HG03097 (cell line): Measurements from ENCODE around the gene SLC25A22.

Source experiments
- ATAC-seq: cut with Tn5 transposase; IDR thresholded peaks from one replicate; pipeline ENCODE4 v1.9.1; 2021; ENCODE audit not compliant: unreplicated experiment, low FRiP score

Gene SLC25A22

DNA sequence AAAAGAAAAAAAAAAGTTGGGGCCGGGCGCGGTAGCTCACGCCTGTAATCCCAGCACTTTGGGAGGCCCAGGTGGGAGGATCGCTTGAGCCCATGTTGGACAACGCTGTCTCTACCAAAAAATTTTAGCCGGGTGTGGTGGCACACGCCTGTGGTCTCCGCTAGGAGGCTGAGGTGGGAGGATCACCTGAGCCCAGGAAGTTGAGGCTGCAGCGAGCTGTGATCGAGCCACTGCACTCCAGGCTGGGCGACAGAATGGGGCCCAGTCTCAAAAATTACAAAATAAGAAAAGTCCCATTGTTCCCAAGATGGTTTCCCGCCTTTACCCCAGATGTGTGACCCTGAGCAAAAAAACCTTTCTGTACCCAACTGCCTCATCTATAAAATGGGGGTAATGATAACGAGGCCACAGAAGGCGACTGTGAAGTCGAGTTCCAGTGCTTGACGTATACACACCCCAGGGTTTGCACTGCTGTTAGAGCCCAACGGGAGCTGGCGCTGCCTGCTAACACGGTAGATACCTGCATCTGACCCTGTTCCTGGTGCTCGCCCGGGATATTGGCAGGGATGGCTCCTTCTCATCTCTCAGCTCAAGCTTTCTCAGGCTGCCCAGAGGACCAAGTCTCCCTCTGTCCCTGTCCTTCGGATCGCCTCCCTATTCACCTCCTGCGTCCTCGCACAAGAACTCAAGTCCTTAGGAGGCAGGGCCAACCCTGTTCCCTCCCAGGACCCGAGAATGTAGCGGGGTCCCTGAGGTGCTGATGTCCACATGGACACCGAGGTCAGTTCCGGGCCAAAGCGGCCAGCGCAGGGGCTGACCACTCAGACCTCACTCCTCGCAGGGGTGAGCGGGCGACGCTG lies 10.6 kb upstream of the SLC25A22 start:
- no peak for ATAC-seq

DNA sequence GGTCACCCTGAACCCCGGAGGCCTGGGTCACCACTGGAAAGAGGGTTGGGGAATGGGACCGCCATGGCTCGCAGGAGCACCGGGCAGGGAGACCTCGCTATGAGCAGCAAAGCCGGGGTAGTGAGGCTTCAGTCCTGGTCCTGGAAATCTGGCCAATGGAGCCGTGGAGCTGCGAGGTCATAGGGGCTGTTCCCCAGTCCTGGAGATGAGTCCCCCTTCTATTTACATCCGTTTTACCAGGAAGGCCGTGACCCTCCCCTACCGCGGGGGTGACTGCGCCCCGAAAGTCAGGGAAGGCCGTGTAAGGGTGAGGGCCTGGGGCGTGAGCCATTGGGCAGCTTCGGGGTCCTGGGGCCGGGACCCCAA lies 6.5 kb upstream of the SLC25A22 start:
- no peak for ATAC-seq

DNA sequence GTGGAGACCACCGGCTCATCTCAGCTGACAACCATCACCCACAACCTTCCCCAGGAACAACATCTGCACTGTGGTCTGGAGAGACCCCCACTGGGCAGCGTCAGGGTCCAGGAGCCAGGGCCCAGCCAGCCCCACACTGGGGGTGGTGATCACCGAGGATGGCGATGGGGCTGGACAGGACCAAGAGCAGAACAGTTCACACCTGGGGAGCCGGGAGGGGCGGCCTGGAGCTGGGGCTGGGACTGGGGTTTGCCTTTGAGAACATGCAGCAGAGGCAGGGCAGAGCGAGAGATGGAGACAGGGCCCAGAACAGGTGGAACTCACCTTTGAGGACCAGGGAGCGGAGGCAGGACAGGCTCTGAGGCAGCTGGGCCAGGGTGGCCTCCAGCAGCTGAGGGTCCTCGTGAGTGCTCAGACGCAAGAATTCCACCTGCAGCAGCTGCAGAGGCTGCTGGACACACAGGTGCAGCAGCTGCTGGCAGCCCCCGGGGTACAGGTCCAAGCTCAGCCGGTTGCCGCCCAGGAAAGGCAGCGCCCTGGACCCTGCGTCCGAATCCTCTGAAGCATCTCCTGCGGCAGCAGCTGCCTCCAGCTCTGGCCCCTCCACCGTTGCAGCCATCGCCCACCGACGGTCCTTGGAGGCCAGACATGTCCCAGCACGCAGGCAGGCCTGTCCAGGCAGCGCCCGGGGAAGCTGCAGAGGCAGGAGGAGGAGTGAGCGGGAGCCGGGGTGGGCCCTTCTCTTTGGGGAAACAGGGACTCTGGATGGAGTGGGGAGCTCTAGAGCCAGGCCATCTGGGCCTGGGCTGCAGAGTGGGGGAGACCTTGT lies 5.9 kb upstream of the SLC25A22 start:
- no peak for ATAC-seq

DNA sequence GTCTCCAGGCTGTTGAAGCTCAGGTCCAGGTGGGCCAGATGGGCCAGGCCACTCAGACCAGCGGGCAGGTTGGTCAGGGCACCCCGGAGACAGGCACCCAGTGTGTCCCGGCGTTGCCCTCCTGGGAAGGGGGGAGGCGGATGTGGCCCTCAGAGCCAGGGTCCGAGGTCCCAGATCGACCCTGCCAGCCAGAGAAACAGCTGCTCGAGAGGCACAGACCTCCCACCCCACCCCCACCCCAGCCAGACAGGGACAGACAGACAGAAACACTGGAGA lies 5.3 kb upstream of the SLC25A22 start:
- no peak for ATAC-seq

DNA sequence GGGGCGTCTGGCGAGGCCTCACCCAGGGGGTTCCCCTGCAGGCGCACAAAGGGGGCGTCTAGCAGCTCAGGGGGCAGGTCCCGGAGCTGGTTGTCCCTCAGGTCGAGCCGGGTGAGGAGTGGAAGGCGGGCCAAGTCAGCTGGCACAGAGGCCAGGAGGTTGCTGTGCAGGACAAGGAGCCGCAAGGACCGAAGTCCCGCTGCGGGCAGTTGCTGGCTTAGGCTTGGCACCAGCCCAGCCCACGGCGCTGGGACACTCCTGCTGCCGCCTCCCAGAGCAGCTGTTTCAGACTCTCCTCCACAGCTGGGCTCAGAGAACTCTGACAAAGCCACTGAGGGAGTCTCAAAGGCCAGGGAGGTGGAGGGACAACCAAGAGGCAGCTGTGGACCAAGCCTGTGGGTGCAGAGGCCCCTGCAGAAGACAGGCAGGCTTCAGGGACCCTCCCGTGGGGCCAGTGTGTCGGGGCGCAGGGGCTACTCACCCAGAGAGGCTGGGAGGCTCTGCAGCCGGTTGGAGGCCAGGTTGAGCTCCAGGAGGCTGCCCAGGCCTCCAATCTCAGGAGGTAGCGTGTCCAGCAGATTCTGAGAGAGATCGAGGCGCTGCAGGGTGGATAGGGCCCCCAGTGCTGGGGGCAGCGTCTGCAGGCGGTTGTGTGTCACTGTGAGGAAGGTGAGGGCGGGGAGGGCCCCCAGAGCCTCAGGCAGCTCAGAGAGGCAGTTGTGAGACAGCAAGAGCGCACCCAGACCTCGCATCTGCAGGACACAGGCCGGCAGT lies 4.8 kb upstream of the SLC25A22 start:
- no peak for ATAC-seq

DNA sequence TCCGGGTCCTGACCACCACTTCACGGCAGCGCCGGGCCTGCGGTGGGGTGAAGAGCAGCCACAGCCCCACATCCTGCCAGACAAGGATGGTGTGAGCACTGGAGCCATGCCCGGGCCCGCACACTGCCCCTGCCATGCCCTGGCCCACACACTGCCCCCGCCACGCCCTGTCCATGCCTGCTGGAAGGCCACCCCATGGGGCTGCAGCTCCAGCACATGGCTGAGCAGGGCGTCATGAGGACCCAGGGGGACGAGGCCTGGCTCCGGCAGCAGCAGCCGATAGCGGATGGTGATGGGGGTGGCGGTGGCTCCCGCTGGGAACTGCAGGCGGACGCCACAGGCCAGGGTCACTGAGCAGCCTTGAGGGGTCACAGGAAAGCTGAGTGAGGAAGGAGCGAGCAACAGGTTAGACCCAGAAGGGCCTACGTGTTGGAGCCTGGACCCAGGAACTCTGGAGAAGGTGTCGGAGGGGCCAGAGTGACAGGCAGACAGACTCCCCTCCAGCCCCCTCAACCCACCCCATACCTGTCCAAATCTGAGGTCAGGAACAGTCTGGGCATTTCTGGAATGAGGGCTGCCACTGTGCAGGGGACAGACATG lies 4.0 kb upstream of the SLC25A22 start:
- ATAC-seq, result no peak

DNA sequence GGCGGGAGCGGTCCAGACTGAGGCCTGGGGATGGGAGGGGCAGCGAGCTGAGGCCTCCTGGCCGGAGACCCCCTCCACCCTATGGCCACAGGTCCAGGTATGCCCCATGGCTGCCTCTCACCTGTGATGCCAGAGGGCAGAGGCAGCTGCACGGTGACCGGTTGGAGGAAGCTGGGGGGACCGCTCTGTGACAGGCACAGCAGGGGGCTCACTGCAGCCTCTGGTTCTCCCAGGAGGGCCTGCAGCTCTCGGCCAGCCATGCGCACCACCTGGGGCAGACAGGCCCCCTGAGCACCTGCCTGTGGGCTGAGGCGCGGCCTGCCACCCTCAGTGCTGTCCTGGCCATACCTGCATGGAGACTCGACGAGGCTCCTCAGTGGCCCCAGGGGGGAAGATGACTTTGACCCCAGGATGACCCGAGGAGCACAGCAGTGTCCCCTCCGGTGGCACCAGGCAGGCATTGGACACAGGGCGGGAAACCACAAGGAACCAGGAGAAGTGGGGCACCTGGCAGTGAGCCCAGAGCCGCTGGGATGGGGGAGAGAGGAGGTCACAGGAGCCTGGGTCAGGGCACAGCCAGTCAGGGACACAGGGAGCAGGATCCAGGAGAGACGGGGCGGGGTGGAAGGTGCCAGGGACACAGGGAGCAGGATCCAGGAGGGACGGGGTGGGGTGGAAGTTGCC lies 3.2 kb upstream of the SLC25A22 start:
- no peak for ATAC-seq

DNA sequence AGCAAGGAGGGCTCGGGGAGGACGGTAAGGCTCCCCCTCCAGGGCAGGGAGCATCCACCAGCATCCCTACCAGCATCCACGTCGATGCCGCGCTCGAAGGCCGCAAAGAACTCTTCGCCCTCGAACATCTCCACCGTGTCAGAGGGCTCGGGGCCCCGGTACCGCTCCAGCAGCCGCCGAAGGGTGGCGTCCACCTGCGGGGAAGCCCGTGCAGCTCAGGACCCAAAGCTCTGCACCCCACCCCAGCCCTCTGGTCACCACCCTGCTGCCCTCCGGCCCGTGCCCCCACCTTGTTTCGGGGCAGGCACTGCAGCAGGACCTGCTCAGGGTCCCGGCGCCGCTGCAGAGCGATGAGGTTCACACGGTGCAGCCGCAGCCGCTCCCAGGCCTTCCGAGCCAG lies 2.4 kb upstream of the SLC25A22 start:
- ATAC-seq, result no peak

DNA sequence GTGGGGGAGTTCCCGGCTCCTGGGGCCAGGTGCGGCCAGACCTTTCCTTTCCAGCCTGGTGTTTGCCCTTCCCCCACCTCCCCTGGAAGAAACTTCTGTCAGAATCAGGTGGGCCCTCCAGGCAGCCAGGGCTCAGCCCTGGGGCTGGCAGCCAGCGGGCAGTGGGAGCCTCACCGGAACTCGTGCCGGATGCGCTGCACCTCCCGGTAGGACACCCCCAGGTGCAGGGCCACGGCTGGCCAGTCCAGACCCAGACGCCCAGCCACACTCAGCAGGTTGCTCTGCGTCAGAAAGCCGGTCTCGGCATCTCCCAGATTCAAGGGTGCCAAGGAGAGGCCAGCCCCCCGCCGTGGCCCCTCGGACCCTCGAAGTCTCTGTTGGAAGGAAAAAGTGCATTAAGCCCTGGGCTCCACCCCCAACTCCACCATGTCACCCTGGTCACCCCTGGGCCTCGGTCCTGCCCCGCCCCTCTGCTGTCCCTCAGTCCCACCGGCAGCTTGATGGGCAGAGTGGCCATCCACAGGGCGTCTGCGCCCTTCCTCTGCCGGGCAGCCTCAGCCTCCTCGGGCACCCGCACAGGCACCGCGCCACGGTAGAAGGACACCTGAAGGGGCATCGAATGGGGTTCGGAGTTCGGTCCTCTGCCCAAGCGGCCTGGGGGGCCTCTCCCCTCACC lies 1.7 kb upstream of the SLC25A22 start:
- ATAC-seq, result no peak

DNA sequence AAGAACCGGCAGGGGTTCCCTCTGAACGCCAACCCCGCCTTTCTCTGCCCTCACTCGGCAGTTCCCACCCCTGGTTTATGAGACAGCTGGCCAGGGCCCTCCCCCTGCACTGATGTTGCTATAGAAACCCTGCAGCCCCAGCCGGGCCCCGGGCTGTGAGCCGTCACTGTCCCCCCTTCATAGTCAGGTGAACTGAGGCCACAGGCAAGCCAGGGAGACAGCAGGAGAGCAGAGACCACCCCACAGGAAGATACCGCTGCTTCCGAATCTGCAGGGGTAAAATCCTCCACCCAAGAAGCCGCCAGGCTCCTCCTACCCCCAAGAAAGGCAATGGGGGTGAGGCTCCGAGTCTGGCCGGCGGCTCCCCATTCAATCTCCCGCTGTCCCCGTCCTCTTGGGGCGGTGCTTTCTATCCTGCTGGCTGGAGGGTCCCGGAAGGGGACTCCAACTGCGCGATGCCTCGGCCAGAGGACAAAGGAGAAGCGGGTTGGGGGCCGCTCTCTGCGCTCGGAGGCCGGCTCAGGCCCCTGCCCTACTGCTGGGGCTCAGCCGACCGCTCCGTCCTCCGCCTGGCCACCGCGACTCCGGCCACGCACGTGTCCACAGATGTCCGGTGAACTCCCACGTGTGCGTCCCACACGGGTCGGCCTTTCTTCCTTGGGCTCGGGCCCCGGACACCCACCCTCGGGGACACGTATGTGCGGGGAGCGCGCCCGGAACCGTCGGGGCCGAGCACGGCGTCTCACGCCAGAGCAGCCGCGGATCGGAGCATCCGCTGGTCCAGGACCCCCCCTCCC lies 587 bp downstream of the SLC25A22 start:
- ATAC-seq, result peak; percentile 27

DNA sequence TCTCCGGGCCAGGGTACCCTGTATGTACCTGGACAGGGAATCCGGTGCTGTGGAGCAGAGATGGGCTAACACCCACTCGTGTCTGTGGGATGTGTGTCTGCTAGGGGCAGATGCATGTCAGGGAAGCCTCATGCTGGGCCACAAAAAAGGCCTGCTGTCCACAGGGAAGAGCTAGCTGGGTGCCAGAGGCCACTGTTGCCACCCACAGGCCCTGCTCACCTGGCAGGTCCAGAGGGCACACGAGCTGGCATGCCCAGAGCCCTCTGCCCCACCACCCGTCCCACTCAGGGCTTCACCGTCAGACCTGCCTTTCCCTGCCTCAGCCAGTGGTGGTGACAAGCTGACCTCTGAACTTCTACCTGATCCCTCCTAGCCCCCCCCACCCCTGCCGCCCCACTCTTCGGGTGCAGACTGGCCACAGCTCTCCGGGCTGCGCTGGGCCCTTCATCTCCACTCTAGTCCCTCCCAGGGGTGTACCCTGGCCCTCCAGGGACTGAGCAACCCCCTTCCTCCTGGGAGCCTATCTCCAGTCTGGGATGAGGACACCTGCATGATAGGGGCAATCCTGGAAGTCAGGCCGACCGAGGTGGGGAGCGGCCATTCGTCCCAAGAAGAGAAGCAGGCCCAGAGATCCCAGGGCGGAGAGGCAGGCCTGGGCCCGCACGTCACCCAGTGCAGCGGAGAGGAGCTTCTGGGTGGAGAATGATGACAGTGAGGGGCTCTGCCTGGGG lies 1.4 kb downstream of the SLC25A22 start:
- no peak for ATAC-seq

DNA sequence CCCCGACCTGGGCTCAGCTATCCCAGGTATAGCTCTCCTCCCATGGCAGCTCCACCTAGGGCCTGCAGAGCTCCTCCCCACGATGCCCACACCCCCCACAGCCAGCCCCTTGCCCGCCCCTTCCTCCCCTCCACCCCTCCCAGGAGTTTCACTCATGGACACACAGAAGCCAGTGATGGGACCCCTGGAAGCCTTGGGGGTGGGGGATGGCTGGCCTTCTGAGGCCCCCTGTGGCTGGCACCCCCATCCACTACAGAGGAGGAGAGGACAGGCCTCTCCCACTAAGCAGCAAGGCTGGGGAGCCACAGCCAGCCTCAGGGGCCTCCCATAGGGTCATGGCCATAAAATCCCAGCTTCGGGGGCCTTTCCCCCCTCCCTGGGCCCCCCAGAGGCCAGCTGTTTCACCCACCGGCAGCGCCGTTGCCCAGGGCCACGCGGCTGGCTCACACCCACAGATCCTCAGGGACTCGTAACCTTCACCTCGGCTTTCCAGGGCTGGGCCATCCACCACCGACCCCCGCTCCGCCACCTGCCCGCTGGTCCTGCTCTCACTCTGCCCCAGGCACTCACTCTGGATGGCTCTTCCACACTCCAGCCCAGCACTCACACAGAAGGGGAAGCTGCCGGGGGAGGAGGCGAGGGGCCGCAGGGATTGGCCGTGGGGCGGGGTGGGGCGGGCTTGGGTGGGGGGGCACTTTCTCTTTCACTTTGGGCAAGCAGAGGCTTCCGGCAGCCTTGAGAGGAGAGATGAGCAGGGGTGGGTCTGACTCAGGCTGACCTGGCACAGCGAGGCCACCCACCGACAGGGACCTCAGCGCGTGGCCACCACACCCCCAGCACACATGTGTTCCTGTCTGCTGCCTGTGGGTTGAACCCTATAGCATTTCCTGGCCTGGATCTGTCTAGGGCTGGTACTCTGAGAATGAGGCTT lies 2.2 kb downstream of the SLC25A22 start:
- ATAC-seq, result no peak

DNA sequence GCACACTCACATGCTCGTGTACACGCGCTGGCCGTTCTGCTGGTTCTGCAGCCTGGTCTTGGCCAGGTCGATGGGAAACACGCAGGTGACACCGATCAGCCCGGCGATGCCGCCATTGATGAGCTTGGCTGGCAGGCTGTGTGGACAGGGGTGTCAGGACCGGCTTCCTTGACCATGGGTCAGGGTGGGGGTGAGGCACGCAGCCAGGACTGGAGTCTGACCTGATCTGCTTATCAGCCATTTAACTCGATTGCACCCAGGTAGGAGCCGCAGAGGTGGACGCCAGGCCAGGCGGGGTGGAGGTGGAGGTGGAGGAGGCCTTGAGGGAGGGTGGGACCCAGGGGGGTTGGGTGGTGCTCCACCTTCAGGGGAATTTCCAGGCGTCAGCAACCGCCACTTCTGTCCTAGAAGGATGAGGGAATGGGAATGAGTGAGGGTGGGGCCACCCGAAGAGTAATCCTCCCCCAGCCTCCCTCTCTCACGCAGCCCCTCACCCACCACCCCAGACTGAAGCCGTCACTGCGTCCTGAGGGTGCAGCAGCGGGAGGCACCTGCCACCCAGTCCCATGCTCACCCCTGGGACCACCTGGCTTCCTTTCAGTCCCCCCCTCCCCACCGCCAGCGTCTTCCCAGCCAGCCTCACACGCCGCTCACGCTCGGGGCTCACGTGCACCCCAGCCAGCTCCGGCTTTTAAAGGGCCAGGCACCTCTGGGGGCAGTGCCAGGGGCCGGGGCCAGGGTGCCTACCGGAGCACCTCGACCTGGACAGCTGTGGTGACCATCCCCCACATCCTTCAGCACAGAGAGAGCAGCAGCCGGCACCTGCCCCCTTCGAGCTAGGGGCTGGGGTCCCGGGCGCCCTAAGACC lies 3.1 kb downstream of the SLC25A22 start:
- ATAC-seq, result no peak

DNA sequence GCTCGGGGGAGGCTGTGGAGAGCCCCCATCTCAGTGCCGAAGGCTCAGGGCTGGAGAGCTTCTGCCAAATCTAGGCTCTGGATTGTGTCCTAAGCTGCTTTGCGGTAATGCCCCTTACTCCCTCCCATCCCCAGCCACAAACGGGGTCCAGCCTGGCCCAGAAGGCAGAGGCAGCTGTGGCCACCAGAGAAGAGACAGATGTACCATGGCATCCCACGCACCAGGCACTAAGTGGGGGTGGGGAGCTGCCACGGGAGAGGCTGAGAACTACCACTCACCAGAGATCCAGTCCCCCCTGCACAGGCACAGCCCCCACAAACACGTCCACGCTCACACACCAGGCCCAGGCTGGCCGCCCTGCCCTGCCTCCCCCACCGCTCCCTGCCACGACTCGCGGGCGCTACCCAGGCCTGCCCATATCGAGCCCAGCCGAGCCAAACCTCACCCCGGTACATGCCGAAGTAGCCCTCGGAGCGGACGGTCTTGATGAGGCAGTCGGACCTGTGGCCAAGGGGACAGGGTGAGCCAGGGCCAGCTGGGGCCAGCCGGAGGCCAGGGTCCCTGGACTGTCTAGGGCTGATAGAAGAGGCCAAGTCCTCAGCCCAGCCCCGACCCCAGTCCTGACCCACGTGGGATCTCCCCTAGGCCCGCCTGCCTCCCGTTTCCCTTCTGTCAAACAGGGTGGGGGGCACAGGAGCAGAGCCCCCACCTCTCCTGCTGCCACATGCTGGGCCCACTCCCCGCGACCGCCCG lies 3.9 kb downstream of the SLC25A22 start:
- ATAC-seq, result no peak

DNA sequence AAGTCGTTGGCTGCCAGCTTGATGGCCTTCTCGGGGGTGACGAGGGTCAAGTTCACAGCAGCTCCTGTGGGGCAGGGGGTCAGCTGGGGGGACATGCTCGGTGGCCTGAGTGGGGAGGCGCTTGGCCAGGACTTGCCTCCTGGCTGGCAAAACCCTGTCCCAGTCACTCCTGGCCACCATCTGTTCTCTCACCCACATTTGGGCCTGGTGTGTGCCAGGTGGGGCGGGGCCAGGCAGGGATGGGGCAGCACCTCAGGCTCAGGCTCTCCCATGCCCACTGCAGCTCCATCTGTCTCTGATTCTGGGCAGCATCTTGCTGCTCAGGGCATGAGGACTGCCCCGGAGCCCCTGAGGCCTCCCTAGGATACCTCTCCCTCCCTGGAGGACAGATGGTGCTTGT lies 4.5 kb downstream of the SLC25A22 start:
- ATAC-seq, result no peak

DNA sequence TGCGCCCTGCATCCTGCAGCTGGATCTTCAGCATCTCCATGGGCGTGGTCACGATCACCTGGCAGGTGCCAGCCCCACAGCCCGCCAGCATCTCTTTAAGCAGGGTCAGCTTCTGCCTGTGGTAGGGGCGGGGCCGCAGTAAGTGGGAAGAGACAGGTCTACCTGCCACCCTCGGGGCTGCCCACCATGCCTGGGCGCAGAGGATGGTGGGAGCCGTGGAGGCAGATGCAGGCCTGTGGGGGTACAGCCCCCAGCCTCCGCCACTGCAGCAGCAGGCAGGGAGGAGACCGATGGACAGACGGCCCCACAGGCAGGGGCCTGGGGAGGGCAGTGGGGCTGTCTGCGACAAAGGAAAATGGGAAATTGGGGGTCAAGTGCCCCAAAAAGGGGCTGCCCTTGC lies 5.2 kb downstream of the SLC25A22 start:
- ATAC-seq, result no peak
